SHP77 (cell line): Measurements from ENCODE around the gene CDC26.
"Not testable (repeated sequence)": the region's sequence is repeated elsewhere in the genome, so short reads cannot be mapped to it uniquely, and the experiment has no call there.

Source experiments
- DNase-seq, 2 experiments: peaks; one replicate each; lab custom pipeline; 2025; lab: John Stamatoyannopoulos, UW

CDC26 gene

GRCh38 chr9:113293285-113293878 lies 18.0 kb upstream of the CDC26 start:
- DNase-seq: no peak

DNA sequence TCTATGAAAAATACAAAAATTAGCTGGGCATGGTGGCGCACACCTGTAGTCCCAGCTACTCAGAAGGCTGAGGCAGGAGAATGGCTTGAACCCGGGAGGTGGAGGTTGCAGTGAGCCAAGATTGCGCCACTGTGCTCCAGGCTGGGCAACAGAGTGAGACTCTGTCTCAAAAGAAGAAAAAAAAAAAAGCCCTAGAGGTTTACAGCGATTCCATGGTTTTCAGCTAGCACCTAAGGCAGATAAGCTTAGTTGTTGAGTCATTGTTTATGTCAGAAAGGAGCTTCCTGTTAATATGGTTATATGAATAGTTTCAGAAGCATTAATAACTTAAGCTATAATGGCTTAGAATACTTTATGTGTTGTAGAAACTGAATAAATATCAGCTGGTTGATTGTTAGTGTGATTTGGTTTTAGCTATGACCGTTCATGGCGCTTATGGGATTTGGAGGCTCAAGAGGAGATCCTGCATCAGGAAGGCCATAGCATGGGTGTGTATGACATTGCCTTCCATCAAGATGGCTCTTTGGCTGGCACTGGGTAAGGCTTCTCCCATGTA lies 14.8 kb upstream of the CDC26 start:
- DNase-seq: no peak

DNA sequence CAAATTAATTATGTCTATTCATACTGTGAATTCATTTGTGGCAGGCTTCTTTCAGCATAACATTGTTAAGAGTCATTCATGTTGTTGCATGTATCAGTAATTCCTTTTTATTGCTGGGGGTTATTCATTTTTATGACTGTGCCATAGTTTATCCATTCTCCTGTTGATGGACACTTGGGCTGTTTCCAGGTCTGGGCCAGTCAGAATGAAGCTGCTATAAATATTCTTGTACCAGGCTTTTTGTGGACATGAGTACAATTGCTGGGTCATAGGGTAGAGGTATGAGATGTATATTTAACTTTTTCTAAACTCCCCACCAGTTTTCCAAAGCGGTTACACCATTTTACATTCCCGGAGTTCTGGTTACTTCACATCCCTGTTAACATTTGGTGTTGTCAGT lies 13.7 kb upstream of the CDC26 start:
- DNase-seq: no peak

DNA sequence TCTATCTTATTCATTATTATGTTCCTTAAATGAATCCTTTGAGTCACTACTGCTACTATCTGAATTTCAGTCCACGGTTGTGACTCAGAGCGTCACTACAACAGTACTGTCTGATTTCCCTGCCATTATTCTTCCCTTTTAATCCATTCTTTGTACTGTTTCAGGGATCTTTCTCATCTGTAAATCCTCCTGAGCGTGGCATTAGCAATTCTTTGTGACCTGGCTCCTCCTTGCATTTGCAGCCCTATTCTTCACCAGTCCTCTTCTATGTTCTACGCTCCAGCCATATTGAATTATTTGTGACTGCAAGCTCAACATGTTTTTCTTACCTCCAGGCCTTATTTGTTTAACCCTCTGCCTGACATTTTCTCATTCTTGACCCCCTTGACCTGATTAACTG lies 6.0 kb upstream of the CDC26 start:
- DNase-seq: no peak

DNA sequence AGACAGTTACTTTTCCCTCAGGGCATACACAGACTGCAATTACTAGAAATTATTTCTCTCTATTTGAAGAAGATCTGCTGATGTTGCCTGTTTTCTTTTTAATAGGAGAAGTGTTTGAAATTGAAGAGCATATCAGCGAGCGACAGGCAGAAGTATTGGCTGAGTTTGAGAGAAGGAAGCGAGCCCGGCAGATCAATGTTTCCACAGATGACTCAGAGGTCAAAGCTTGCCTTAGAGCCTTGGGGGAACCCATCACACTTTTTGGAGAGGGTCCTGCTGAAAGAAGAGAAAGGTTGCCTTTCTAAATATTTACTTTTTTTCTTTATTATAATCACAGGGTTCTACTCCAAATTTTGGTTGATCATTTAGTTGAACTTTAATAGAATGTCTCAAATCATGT lies 3.5 kb upstream of the CDC26 start:
- no peak for DNase-seq

GRCh38 chr9:113274474-113275156 lies 757 bp downstream of the CDC26 start:
- peak; percentile 58 to 64 for DNase-seq

DNA sequence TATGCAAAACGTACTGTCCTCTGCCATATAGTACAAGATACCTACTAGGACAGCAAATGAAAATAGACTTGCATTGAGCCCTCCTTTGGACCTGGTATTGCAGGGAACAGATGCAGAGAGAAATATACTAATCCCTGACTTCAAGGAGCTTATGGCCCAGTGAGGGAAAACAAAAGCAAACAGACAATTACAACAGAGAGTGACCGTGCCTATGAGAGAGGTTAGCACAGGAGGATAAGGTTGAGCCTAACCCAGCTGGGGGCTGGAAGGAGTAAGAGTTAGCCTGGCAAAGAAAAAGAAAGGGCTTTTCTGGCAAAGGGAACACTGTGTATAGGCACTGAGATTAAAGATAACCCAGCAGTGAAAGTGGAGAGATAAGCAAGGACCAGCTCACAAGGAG lies 5.5 kb downstream of the CDC26 start:
- no peak for DNase-seq

DNA sequence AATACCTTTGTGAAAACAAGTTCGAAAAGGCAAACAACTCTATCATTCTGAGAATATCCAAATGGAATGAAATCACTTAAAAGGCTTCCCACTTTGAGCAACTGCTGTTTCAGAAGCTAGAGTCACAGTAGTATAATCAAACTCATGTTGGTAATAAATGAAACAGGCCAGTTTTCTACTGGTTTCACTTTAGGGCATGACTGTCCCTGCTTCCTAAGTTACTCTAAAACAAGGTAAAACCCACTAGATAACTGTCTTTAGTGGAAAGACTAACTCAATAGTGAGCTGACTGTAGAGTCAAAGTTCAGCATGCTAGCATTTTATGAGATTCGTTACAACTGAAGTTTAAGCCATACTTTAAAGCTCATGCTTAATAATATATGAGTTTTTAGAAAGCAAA lies 6.0 kb downstream of the CDC26 start:
- DNase-seq: no peak

DNA sequence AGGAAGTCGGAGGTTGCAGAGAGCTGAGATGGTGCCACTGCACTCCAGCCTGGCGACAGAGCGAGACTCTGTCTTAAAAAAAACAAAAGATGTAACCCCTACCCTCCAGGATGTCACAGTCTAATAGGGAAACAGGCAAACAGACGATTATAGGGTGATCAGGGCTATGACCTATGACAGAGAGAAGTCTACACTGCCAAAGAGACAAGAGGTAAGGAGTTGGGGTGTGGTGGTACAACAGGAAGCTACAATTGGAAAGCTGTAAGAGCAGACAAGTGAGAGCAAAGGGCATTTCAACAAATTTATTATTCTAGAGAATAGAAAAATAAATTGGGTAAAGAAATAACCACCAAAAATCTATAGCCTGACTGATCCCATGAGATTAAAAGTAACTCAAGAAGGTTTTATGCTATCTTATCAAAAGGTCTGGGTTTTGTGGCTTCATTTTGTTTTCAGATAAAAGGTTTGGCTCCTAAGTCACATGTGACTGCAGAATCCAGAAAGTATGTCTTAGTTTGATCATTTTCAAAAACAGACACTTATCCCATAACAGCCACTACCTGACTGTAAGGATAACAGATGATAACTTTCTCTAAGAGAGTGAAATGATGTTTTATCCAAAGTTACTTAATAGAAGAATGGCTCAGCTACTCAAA lies 7.3 kb downstream of the CDC26 start:
- DNase-seq: no peak

GRCh38 chr9:113266174-113266573 lies 9.2 kb downstream of the CDC26 start:
- no peak for DNase-seq

DNA sequence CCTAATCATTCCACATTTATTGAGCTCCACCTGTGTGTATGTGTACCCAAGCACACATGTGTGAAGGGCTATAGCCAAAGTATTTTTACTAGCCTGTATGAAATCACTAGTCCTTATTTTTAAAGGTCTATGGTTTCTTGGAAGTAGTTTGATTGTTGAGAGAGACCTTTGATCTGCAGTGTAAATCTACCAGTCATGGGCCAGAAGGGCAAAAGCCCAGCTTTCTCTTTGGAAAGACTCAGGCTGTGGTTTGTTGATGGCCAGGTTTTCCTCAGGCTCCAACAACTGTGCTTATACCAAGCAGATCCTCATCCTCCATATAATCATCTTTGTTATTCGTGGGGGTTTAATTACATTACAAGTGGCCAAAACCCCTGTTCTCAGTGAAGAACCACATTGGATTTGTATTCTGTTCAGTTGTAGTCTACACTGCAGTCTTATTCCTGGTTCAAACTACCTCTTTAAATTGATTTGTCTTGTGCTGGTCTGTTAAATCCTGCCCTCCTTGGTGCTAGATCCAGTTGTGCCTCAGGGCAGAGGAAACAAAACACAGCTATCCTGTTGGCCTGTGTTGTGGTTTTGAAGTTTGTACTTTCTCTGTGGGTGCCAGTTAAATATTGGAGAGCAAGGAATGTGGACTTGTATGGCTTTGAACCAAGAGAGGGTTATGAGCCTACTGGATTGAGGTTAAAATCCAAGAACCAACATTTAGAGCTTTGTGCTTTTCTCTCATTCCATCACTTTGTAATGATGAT lies 13.3 kb downstream of the CDC26 start:
- DNase-seq: no peak

- no peak for DNase-seq
Measured at GRCh38 chr9:113258282-113258681, 17.1 kb downstream of the CDC26 start.

- DNase-seq: no peak
Measured at GRCh38 chr9:113257863-113258262, 17.5 kb downstream of the CDC26 start.

GRCh38 chr9:113255438-113255837 lies 19.9 kb downstream of the CDC26 start:
- DNase-seq: no peak

DNA sequence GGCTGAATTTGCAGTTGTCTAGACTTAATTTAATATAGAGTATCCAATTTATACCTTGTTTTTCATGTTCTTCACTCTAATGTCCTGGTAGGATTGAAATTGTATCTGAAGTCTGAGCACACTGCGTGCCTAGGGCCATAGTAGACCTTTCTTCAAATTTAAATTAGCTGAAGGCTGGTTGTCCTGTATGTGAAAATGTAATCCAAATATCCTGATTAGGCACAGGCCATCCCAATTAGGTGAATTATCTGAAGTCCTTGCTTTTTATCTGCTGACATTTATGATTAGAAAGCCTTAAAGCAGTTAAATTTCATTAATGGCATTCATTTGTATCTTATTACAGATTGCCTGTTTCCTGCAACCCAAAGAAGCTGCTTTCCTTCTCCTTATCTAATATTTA lies 20.4 kb downstream of the CDC26 start:
- DNase-seq: no peak

DNA sequence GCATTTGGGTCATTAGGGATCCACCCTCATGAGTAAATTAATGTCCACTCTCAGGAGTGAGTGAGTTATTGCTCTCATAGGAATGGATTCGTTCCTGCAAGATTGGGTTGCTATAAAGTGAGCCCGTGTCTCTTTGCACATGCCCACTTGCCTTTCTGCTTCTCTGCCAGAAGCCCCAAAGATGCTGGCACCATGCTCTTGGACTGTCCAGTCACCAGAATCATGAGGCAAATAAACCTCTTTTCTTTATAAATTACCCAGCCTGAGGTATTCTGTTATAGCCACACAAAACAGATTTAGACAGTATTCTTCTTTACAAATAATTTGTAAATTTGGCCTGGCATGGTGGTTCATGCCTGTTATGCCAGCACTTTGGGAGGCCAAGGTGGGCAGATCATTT lies 24.6 kb downstream of the CDC26 start:
- no peak for DNase-seq

DNA sequence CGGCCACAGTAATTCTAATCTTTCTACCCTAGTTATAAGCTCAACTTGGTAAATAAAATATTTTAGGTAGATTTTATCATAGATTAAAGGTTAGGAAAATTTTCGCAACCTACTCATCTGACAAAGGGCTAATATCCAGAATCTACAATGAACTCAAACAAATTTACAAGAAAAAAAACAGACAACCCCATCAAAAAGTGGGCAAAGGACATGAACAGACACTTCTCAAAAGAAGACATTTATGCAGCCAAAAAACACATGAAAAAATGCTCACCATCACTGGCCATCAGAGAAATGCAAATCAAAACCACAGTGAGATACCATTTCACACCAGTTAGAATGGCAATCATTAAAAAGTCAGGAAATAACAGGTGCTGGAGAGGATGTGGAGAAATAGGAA lies 25.7 kb downstream of the CDC26 start:
- not testable (repeated sequence) for DNase-seq

DNA sequence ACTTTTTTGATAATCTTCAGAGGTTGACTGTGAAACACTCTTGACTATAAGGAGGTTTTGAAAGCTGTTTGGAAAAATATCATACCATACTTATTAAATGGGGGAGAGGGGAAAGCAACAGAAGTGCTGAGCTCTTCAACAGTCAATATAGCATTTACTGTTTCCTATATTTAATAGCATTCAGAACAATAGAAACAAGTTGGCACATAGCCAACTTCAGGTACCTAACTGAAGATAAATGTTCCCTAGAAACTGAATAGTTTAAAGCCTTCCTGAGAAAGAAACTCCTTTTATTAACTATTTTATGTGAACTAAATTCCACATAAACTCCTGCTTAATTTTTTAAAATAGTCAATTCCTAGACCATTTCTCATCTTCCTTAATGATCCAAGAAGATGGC lies 27.7 kb downstream of the CDC26 start:
- DNase-seq: no peak

- no peak for DNase-seq
Measured at GRCh38 chr9:113246928-113247327, 28.4 kb downstream of the CDC26 start.

DNA sequence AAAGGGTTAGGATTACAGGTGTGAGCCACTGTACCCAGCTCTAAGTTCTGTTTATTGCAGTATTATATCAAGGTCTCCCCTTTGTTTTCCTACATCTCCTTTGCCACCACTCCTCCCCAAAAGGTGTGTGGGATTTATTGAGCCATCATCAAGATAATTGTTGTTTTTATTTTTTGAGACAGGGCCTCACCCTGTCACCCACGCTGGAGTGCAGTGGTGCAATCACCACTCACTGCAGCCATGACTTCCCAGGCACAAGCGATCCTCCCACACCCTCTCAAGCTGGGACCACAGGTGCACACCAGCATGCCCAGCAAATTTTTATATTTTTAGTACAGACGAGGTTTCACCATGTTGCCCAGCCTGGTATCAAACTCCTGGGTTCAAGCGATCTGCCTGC lies 29.5 kb downstream of the CDC26 start:
- no peak for DNase-seq

DNA sequence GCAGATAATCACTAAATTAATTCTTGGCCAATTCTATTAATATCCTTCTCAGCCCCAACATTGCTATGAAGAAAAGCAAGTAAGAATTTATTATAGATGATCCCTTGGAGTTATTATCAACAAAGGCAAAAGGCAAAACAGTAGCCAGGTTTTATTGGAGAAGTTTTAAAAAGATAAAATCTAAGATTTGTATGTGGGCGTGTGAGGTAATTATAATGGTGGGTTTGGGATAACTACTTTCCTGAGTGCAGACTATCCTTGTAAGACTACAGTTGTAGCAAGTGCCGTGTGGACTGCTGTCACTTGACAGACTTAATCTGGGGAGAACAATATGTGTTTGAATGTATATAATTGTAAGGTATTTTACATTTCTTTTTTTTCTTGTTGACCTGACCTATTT lies 30.8 kb downstream of the CDC26 start:
- DNase-seq: no peak

DNA sequence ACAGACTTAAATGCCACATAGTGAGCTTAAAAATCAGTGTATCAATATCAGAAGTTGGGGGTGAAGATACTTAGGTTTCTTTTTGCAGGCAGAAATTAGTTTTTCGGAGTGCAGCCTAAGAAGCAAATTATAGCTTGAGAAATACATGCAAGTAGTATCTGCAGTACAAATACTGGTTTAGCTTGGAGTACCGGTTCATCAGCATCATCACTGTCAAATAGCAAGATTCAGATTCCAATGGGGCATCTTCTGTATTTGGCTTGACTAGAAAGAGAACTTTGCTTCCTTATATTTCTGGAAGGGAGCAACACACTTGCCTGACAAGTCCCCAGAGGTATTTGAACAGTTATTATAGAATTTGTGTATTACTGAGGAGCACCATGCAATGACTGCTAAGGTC lies 34.2 kb downstream of the CDC26 start:
- DNase-seq: no peak

- DNase-seq: no peak
Measured at GRCh38 chr9:113238859-113239232, 36.5 kb downstream of the CDC26 start.
